Measurements from ENCODE around the gene FKBP15.
A peak's percentile ranks its signal among the peaks of the same experiment; 100 is the strongest.
"Not testable (repeated sequence)": the region's sequence is repeated elsewhere in the genome, so short reads cannot be mapped to it uniquely, and the experiment has no call there.

The FKBP15 gene

DNA sequence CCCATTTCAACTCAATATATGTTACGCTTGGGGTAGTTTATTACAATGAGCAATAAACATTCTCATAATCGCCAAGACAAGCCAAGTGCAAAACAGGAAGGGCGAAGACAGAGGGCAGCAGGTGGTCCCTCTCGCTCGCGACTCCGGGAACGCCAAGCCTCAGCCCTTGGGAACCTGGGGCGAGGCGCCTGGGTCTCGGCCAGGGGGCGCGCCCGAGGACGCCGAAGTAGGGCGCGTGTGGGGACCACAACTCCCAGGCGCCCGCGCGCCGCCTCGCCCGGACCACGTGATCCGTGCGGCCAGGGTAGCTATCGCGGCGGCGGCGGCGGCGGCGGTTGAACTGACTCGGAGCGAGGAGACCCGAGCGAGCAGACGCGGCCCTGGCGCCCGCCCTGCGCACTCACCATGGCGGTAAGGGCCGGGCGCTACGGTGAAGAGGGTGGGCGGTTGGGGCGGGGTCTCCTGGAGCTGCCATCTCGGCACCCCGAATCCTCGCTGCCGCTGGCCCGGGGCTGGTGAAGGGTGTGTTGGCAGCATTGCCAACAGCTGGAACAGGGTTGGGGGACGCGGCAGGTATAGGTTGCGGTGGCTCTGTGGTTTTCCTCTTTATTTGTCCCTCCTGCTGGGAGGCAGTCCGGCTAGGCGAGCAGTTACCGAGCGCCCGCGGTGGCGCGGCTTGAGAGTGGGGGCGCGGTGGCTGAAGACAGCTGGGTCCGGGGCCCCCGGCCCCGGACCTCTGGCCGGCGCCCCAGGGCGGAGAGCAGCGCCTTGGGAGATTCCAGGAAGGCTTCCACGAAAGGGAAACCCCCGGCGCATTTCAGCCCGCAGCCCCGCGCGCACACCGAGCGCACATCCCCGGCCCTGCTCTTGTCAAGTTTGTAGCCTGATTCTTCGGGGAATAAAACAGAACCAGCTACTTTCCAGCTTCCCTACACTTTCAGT, 70.1 kb downstream of the FKBP15 start, which contains the start of gene SLC31A2:
Gene SLC31A2, plus strand, starts transcription at position 338 of the 942 bp plus-strand sequence. Its CDS starts 68 bp downstream, at position 406.
- H3K4me3 ChIP-seq (ENCODE audit: low read depth, low read length): peak within 1 kb of the TSS; percentile 69

DNA sequence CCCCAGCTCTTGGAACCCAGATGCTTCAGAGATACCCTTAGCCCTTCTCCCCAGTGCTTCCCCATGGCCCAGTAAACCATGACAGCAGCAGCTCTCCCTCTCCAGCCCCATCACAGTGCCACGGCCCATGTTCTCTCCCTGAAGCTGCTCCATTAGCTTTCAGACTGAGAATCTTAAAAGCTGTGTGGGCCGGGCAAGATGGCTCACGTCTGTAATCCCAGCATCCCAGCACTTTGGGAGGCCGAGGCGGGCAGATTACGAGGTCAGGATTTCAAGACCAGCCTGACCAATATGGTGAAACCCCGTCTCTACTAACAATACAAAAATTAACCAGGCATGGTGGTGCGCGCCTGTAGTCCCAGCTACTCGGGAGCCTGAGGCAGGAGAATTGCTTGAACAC, 71.5 kb downstream of the FKBP15 start:
- H3K4me3 ChIP-seq (ENCODE audit: low read depth, low read length): not testable (repeated sequence)

DNA sequence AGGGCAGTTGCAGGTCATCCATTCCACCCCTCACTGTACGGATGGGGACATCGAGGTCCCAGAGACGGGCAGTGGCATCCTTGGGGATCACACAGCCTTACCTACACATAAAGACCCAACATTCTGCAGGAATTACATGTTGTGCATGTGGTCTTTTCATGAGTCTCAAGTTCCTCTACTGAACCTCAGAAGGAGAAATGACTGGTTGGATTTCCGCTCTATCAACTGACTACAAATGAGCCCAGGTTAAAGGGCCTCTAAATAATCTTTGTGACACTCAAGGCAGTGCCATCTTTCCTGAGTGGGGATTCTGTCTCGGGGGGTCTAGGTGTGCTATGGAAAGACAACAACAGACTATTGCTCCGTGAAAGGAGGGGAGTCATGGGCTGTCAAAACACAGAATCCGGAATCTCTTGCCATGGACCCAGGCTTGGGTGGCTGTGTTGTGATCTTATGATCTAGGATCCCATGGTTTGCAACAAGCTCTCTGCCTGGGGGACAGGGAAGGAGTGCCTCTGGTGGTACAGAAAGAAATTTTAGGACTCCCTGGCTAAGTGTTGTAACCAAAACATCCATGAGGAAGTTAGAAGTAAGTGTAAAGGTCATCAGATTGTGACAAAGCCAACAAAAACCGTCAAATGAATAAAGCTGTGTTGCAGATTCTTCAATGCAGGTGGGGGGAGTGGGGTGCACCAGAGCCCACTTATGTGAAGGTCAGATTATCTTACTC, 72.1 kb downstream of the FKBP15 start:
- H3K4me3 ChIP-seq (ENCODE audit: low read depth, low read length): no peak overlapping the region

DNA sequence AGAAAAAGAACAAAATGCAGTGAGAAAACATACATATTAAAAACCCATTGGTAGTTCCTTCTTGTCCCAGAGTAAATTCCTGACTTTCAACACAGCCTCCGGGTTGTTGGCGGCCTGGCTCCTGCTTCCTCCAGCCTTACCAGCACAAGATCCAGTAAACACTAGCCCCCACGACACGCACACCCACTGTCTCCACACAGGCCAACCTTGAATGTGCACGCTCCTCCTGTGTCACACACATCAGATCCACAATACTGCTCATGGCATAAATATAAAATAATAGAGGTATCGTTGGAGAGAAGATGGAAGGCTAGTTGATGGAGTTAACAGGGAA, 72.7 kb downstream of the FKBP15 start:
- no peak overlapping the region for H3K4me3 ChIP-seq (ENCODE audit: low read depth, low read length)

DNA sequence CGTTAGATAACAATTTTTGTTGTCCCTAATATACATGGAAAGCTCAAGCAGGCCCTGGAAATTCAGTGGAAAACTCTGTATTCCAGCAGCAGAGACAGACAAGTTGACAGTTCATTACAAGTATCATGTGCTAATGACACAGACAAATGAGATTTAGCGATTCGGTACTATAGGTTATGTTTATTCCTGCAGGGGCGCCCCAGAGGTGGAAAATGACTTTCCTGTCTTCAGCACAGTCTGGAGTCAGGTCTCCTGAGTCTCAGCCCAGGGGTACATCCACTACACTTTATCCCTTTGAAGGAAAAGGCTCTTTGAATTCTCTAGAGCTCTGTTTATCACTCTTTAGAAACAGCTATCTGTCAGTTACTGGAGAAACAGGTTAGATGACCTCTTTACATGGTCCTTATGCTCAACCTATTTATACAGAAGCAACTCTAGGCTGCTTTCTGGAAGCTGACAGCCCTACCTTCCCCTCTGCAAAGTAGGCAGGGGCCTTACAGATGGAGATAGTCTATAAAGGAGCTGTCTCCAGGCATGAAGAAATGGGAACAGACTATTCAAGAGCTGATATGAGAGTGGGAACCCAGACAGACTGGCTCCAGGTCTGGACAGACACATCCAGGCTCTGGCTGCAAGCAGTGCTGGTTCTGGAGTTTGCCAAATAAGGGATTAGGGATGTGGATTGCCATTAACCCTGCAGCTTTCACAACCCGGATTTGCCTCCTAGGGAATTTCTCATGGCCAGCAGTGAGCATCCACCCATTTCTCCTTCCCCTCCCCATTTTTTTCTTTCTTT, 77.4 kb downstream of the FKBP15 start:
- H3K4me3 ChIP-seq (ENCODE audit: low read depth, low read length): no peak overlapping the region

DNA sequence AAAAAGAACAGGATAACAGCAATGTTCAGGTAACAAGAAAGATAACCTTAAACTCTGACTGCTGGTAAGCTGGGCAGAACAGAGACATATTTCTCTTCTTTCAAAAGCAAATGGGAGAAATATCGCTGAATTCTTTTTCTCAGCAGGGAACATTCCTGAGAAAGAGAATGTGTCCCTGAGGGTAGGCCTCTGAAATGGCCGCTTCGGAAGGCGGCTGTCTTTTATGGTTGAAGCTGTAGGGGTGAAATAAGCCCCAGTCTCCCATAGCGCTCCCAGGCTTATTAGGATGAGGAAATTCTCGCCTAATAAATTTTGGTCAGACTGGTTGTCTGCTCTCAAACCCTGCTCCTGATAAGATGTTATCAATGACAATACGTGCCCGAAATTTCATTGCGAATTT, 80.2 kb downstream of the FKBP15 start:
- H3K4me3 ChIP-seq (ENCODE audit: low read depth, low read length): not testable (repeated sequence)

DNA sequence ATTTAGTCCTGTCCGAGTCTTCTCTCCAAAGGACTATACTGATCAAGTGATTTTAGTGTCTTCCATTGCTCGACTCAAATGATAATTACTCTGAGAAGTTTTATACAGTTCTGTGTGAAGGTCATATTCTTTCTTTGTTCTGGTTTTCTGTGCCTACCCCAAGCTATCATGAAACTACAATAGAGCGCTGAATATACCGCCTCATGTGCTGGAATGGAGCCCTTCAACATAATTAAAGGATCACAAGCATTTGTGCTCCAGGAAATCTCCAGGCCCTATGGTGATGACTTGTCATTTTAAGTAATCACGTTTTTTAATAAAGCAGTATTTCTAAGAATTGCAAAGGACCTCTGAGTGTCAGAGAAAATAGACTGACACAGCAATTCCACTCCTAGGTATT, 81.1 kb downstream of the FKBP15 start:
- no peak overlapping the region for H3K4me3 ChIP-seq (ENCODE audit: low read depth, low read length)

DNA sequence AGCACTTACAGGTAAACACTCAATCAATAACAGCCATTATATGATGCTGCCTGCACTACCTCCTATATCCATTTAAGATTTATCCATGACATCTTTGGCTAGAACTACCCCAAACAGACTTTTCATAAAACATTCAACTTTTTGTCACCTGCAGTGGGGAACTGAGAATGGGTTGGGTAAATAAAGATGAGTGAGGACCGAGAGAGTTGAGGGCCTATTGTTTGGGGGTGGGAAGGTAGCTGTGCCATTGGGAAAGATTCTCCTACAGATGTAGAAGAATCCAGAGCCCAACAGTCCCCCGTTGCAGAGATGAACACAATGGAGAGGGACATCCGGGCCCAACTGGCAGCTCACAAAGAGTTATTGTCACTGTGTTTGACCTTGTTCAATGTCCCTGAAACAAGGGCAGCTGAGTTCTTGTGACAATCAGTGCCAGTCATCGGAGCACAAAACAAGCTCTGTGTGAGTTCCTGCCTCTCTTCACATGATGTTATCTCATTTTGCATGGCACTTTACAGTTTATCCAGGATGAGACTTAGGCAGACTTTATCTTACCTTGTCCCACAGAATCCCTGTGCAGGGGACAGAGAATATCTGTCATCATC, 81.8 kb downstream of the FKBP15 start:
- no peak overlapping the region for H3K4me3 ChIP-seq (ENCODE audit: low read depth, low read length)

DNA sequence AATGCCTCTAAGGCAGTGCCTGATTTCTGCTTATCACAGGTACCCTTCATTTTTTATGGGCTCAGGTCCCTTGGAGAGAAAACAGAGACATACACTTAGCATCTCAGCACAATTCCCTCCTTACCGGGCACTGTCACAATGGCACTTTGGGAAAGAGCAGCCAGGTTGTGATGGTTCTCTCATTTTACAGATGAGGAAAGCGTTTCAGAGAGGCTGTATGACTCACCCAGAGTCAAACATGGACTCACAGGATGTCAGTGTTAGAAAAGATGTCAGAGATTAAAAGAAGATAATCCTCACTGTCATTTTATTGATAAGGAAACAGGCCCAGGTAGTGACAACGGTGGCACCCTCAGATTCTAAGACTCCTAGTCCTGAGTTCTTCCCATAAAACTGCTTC, 82.3 kb downstream of the FKBP15 start:
- H3K4me3 ChIP-seq (ENCODE audit: low read depth, low read length): no peak overlapping the region

DNA sequence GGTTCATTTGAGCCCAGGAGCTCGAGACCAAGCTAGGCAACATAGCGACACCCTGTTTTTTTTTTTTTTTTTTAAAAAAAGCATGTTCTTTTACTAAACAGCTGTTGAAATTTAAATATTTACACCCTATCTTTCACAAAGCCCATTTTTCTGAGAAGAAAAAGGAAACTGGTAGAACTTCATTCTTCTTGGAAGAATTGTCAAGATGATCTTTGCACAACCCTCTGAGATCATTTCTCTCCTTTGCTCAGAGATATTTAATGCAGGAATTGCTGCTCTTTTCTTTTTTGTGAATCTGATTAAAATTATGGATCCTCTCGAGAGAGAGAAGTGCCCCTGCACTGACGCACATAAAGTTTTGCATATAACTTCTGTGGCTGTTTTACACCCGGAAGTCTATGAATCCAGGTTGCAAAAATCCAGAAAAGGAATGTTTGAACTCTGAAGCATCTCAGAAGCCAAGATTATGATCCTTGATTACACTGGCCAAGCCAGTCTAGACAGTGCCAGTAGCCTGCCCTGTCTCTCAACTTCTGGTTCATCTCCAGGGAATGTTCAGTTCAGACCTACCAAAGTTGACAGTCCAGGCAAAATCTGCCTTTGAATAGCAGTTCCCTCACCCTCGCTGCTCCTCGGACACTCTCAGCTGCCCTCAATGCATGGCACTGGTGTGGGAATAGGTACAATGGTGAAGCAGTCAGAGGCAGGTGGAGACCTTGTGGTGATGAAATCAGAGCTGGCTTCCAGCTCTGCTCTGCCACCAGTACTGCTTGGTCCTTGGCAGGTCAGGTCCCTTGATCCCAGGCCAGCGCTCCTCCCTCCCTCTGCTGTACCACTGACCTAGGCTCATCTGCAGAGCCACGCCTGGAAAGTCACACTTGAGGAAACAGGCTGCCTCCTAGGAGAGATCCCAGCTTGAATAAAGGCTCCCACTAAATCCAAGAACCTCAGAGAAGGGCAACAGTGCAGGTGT, 83.6 kb downstream of the FKBP15 start:
- no peak overlapping the region for H3K4me3 ChIP-seq (ENCODE audit: low read depth, low read length)

DNA sequence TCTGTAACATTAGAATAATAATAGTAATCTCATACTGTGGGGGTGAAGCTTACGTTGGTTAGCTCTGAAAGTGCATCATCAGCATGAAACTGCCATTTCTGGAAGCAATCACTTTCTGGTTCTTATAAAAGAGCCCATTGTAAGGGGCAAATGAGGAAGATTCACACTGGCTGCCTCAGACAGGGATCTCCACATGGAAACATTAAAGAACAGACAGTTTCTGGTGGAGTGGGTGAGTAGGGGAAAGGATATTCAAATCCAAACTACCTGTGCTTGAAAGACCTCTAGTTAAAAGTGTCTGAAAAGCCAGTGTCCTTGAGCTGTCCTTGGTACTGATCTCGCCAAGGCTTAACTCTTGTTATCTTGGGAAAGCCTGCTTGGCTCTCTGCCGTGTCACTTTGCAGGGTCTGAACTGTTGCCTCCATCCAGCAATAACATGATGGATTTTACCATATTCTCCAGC, 89.4 kb downstream of the FKBP15 start:
- no peak overlapping the region for H3K4me3 ChIP-seq (ENCODE audit: low read depth, low read length)

DNA sequence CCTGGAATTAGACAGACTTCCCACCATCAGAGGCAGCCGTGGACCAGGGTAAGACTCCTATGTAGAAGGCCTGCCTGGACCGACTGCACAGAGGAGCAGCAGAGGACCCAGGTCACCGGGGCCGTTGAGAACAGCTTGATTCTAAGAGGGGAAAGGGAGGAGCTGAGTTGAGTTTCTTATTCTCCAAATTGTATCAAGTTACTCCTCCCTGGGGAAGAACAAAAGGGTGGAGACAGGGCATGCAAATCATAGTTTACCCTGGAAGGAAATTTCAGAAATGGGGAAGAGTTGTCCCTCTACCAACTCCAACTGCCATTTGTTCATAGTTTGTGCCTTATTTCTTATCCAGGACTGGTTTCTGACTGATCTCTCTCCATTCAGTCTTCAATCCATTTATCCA, 91.2 kb downstream of the FKBP15 start:
- no peak overlapping the region for H3K4me3 ChIP-seq (ENCODE audit: low read depth, low read length)

DNA sequence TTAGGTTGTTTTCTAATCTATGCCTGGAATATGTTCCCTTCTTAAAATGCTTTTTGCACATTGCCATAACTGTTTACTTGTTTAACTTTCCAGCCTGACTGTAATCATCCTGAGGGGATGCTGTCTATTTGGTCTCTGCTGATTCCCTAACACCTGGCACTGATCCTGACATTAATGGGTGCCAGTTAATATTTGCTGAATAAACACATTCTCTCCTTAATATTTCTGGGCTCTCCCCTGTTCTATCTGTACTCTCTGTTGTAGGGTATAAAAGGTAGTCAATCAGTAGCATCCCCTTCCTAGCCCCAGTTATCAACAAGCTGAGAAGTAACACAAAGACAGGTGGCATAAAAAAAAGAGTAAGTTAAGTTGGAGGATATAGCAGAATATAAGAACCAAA, 91.6 kb downstream of the FKBP15 start:
- H3K4me3 ChIP-seq (ENCODE audit: low read depth, low read length): no peak overlapping the region

DNA sequence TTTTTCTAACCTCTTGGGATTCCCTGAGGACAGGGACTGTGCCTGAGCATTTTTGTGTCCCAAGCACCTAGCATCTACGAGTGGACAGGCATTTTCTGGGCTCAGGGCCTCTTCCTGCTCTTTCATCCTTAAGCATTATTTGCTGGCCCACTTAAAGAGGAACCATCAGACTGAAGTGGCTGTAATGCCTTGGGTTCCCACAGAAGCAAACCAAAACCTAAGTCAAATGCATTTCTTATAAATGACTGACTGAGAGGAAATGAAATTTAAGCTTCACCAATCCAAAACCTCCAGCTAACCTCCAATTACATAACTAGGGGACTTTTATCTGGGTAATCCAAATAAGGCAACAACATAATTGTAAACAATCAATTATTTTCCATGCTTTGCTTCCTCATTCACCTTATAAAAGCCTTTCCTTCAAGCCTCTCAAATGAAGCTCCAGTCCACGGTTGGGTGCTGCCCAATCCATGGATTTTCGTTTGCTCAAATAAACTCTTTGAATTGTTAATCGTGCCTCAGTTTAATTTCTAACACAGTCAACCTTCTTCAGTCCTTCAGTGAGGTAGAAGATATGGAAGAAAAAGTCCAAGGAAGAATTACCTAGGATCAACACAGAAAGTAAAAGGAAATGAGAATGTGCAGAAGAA, 95.6 kb downstream of the FKBP15 start:
- H3K4me3 ChIP-seq (ENCODE audit: low read depth, low read length): no peak overlapping the region

DNA sequence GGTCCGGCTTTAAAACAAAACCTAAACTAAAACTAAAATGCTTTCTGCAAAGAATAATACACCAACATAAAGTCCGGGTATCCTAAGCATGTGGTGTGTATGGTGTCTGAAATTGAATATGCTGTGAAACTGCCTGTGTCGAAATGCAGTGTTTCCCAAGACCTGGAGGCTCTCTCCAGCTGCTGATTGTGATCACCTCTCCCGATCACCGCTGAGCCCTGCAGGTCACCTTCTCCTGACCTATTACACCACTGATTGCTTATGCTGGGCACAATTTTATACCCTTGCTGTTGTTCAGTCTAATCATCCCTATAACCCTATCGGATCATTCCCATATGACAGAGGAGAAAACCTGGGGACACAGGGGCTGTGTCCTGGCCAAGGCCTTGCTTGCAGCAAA, 102.2 kb downstream of the FKBP15 start:
- H3K4me3 ChIP-seq (ENCODE audit: low read depth, low read length): not testable (repeated sequence)
